Measurements from ENCODE around the gene CRISPLD2.
"Not testable (repeated sequence)": the region's sequence is repeated elsewhere in the genome, so short reads cannot be mapped to it uniquely, and the experiment has no call there.

The CRISPLD2 gene

GRCh38 chr16:84933774-84934631, 114.2 kb downstream of the CRISPLD2 start:
- H4K91ac ChIP-seq (ENCODE audit: low read depth, low read length, poor library complexity): no peak overlapping the region
- H3K4me2 ChIP-seq (ENCODE audit: insufficient read depth, low read length, poor library complexity, severe bottlenecking): no peak overlapping the region
- H3K4ac ChIP-seq (ENCODE audit: low read length): no peak overlapping the region
- peak overlapping the region; percentile 21 for H3K9ac ChIP-seq (ENCODE audit: low read depth, low read length, poor library complexity)
- peaks cover 0 to 29% (median 0%) of the 10 kb centered on the region in 3 experiments for H3K27me3 ChIP-seq (ENCODE audit: control insufficient read depth in 3 of 3, insufficient read depth in 3 of 3, low read depth in 1 of 3, low read length in 3 of 3)
- peak overlapping the region; percentile 58 for H2BK15ac ChIP-seq (ENCODE audit: low read length)
- peak overlapping the region; percentile 90 for H2BK12ac ChIP-seq (ENCODE audit: low read length)
- H3K14ac ChIP-seq (ENCODE audit: low read length): peak overlapping the region; percentile 71
- H3K18ac ChIP-seq (ENCODE audit: low read length): peak overlapping the region; percentile 83
- no peaks in the 10 kb centered on the region for H3K36me3 ChIP-seq (replicated peaks in 1 of 2; ENCODE audit: control insufficient read depth in 2 of 2, insufficient read depth in 2 of 2, low read length in 2 of 2)
- DNase-seq (ENCODE audit: low spot score): no peak
- WGBS, 2 donors (ENCODE audit: extremely low coverage in 2 of 2, insufficient read length in 2 of 2, insufficient replicate concordance in 1 of 2): no CpG with 5 or more reads among the region's 29 CpGs
- no peaks in the 10 kb centered on the region for H3K4me1 ChIP-seq (ENCODE audit: control insufficient read depth in 2 of 2, insufficient read depth in 1 of 2, low read depth in 1 of 2, low read length in 2 of 2)
- no peak overlapping the region for H3K4me3 ChIP-seq (ENCODE audit: low read length in 2 of 2)
- peak overlapping the region; percentile 15 for H3K27ac ChIP-seq (replicated peaks; ENCODE audit: low read length)
- peak overlapping the region; percentile 81 for H2AK5ac ChIP-seq (ENCODE audit: low read depth, low read length)
- peak overlapping the region; percentile 91 for H3K23ac ChIP-seq (ENCODE audit: low read depth, low read length, poor library complexity)
- H2BK5ac ChIP-seq (ENCODE audit: low read length): peak overlapping the region; percentile 39
- H3K9me3 ChIP-seq (replicated peaks in 1 of 2; ENCODE audit: control insufficient read depth in 2 of 2, insufficient read depth in 1 of 2, low read depth in 1 of 2, low read length in 2 of 2): peaks cover 0 to 5% of the 10 kb centered on the region in 2 donors
- H4K8ac ChIP-seq (ENCODE audit: low read depth, low read length): peak overlapping the region; percentile 43
- H2AFZ ChIP-seq (ENCODE audit: low read length): no peak overlapping the region
- peaks cover 4% of the 10 kb centered on the region for H3K79me1 ChIP-seq (ENCODE audit: low read depth, low read length)
- no peak overlapping the region for H2BK120ac ChIP-seq (ENCODE audit: low read depth, low read length)

GRCh38 chr16:84937196-84938005, 117.6 kb downstream of the CRISPLD2 start:
- H3K27me3 ChIP-seq (ENCODE audit: control insufficient read depth in 3 of 3, insufficient read depth in 3 of 3, low read depth in 1 of 3, low read length in 3 of 3): peaks cover 0 to 38% (median 0%) of the 10 kb centered on the region in 3 experiments
- no peak overlapping the region for H2BK15ac ChIP-seq (ENCODE audit: low read length)
- no peak overlapping the region for H3K4ac ChIP-seq (ENCODE audit: low read length)
- no peak overlapping the region for H3K18ac ChIP-seq (ENCODE audit: low read length)
- H3K9ac ChIP-seq (ENCODE audit: low read depth, low read length, poor library complexity): no peak overlapping the region
- no peak overlapping the region for H4K91ac ChIP-seq (ENCODE audit: low read depth, low read length, poor library complexity)
- no peak overlapping the region for H3K4me2 ChIP-seq (ENCODE audit: insufficient read depth, low read length, poor library complexity, severe bottlenecking)
- no peaks in the 10 kb centered on the region for H3K36me3 ChIP-seq (replicated peaks in 1 of 2; ENCODE audit: control insufficient read depth in 2 of 2, insufficient read depth in 2 of 2, low read length in 2 of 2)
- H3K27ac ChIP-seq (replicated peaks; ENCODE audit: low read length): no peak overlapping the region
- no CpG with 5 or more reads among the region's 9 CpGs for WGBS, 2 donors (ENCODE audit: extremely low coverage in 2 of 2, insufficient read length in 2 of 2, insufficient replicate concordance in 1 of 2)
- H2BK5ac ChIP-seq (ENCODE audit: low read length): no peak overlapping the region
- no peak overlapping the region for H3K14ac ChIP-seq (ENCODE audit: low read length)
- H3K23ac ChIP-seq (ENCODE audit: low read depth, low read length, poor library complexity): no peak overlapping the region
- H3K79me1 ChIP-seq (ENCODE audit: low read depth, low read length): no peaks in the 10 kb centered on the region
- no peak overlapping the region for H2AK5ac ChIP-seq (ENCODE audit: low read depth, low read length)
- no peak overlapping the region for H2BK120ac ChIP-seq (ENCODE audit: low read depth, low read length)
- DNase-seq (ENCODE audit: low spot score): no peak
- no peak overlapping the region for H2BK12ac ChIP-seq (ENCODE audit: low read length)
- H2AFZ ChIP-seq (ENCODE audit: low read length): no peak overlapping the region
- no peak overlapping the region for H4K8ac ChIP-seq (ENCODE audit: low read depth, low read length)
- no peaks in the 10 kb centered on the region for H3K4me1 ChIP-seq (ENCODE audit: control insufficient read depth in 2 of 2, insufficient read depth in 1 of 2, low read depth in 1 of 2, low read length in 2 of 2)
- H3K4me3 ChIP-seq (ENCODE audit: low read length in 2 of 2): no peak overlapping the region
- H3K9me3 ChIP-seq (replicated peaks in 1 of 2; ENCODE audit: control insufficient read depth in 2 of 2, insufficient read depth in 1 of 2, low read depth in 1 of 2, low read length in 2 of 2): no peaks in the 10 kb centered on the region

GRCh38 chr16:84938616-84939015, 118.8 kb downstream of the CRISPLD2 start:
- H3K18ac ChIP-seq (ENCODE audit: low read length); H4K8ac ChIP-seq (ENCODE audit: low read depth, low read length); H3K4me1 ChIP-seq (ENCODE audit: control insufficient read depth in 2 of 2, insufficient read depth in 1 of 2, low read depth in 1 of 2, low read length in 2 of 2); H2BK120ac ChIP-seq (ENCODE audit: low read depth, low read length); H4K91ac ChIP-seq (ENCODE audit: low read depth, low read length, poor library complexity); H2BK5ac ChIP-seq (ENCODE audit: low read length); H3K79me1 ChIP-seq (ENCODE audit: low read depth, low read length); H3K9me3 ChIP-seq (replicated peaks in 1 of 2; ENCODE audit: control insufficient read depth in 2 of 2, insufficient read depth in 1 of 2, low read depth in 1 of 2, low read length in 2 of 2); H2AFZ ChIP-seq (ENCODE audit: low read length); H3K9ac ChIP-seq (ENCODE audit: low read depth, low read length, poor library complexity); DNase-seq (ENCODE audit: low spot score); H2BK12ac ChIP-seq (ENCODE audit: low read length); H3K4me3 ChIP-seq (ENCODE audit: low read length in 2 of 2); H3K27ac ChIP-seq (replicated peaks; ENCODE audit: low read length); H2AK5ac ChIP-seq (ENCODE audit: low read depth, low read length); H3K14ac ChIP-seq (ENCODE audit: low read length); H2BK15ac ChIP-seq (ENCODE audit: low read length); H3K4ac ChIP-seq (ENCODE audit: low read length); H3K4me2 ChIP-seq (ENCODE audit: insufficient read depth, low read length, poor library complexity, severe bottlenecking); H3K23ac ChIP-seq (ENCODE audit: low read depth, low read length, poor library complexity); H3K36me3 ChIP-seq (replicated peaks in 1 of 2; ENCODE audit: control insufficient read depth in 2 of 2, insufficient read depth in 2 of 2, low read length in 2 of 2): not testable (repeated sequence)
- H3K27me3 ChIP-seq (ENCODE audit: control insufficient read depth in 3 of 3, insufficient read depth in 3 of 3, low read depth in 1 of 3, low read length in 3 of 3): peaks cover 0 to 33% (median 0%) of the 10 kb centered on the region in 3 experiments
- no CpG with 5 or more reads among the region's 6 CpGs for WGBS, 2 donors (ENCODE audit: extremely low coverage in 2 of 2, insufficient read length in 2 of 2, insufficient replicate concordance in 1 of 2)
